Duodenal mucosa (tissue), 2 donors: ENCODE results near the gene ACVR1.
"Not testable (repeated sequence)": the region's sequence is repeated elsewhere in the genome, so short reads cannot be mapped to it uniquely, and the experiment has no call there.

Experiments used
- H3K27ac ChIP-seq: one replicate; pipeline ENCODE4 v1.7.0; 2013; ENCODE audit warnings: low read depth, low read length
- H3K27me3 ChIP-seq, 2 donors: one replicate each; pipeline ENCODE4 v1.7.0; 2013; ENCODE audit warnings: low read length in 2 of 2, control low read depth in 1 of 2; ENCODE audit not compliant: insufficient read depth in 2 of 2, control insufficient read depth in 1 of 2
- H3K36me3 ChIP-seq, 2 donors: one replicate each; pipeline ENCODE4 v1.7.0; 2013; ENCODE audit warnings: low read length in 2 of 2, control low read depth in 1 of 2; ENCODE audit not compliant: insufficient read depth in 2 of 2, control insufficient read depth in 1 of 2
- H3K4me1 ChIP-seq, 2 donors: one replicate each; pipeline ENCODE4 v1.7.0; 2013; ENCODE audit warnings: low read length in 2 of 2, control low read depth in 1 of 2; ENCODE audit not compliant: insufficient read depth in 2 of 2, control insufficient read depth in 1 of 2
- H3K4me3 ChIP-seq, 2 donors: one replicate each; pipeline ENCODE4 v1.7.0; 2013; ENCODE audit warnings: low read length in 2 of 2, low read depth in 1 of 2
- H3K9ac ChIP-seq, 2 donors: one replicate each; pipeline ENCODE4 v1.7.0; 2013; ENCODE audit warnings: low read length in 2 of 2, low read depth in 1 of 2
- H3K9me3 ChIP-seq, 2 donors: one replicate each; pipeline ENCODE4 v1.7.0; 2013; ENCODE audit warnings: low read length in 2 of 2, control low read depth in 1 of 2; ENCODE audit not compliant: control insufficient read depth in 1 of 2

Gene ACVR1

GRCh38 chr2:157756447-157756846 is 119.7 kb downstream of the ACVR1 start:
- Histone ChIP-seq H3K36me3 (peaks cover 14 to 33% of the 10 kb centered on the region in 2 donors), H3K9me3 (peaks cover 4 to 14% of the 10 kb centered on the region in 2 donors)
- not testable (repeated sequence) for H3K27me3 ChIP-seq, H3K27ac ChIP-seq, H3K4me1 ChIP-seq, H3K9ac ChIP-seq, H3K4me3 ChIP-seq

GRCh38 chr2:157751462-157752058 is 124.6 kb downstream of the ACVR1 start:
- H3K4me1 ChIP-seq = no peaks in the 10 kb centered on the region
- no peaks in the 10 kb centered on the region for H3K27me3 ChIP-seq
- no peak overlapping the region for H3K9ac ChIP-seq
- peaks cover 15 to 31% of the 10 kb centered on the region in 2 donors for H3K36me3 ChIP-seq
- peaks cover 0 to 8% of the 10 kb centered on the region in 2 donors for H3K9me3 ChIP-seq
- no peak overlapping the region for H3K4me3 ChIP-seq
- no peak overlapping the region for H3K27ac ChIP-seq

GRCh38 chr2:157749684-157750083 is 126.4 kb downstream of the ACVR1 start:
- H3K27me3 ChIP-seq = no peaks in the 10 kb centered on the region
- H3K4me1 ChIP-seq = no peaks in the 10 kb centered on the region
- H3K27ac ChIP-seq = no peak overlapping the region

DNA sequence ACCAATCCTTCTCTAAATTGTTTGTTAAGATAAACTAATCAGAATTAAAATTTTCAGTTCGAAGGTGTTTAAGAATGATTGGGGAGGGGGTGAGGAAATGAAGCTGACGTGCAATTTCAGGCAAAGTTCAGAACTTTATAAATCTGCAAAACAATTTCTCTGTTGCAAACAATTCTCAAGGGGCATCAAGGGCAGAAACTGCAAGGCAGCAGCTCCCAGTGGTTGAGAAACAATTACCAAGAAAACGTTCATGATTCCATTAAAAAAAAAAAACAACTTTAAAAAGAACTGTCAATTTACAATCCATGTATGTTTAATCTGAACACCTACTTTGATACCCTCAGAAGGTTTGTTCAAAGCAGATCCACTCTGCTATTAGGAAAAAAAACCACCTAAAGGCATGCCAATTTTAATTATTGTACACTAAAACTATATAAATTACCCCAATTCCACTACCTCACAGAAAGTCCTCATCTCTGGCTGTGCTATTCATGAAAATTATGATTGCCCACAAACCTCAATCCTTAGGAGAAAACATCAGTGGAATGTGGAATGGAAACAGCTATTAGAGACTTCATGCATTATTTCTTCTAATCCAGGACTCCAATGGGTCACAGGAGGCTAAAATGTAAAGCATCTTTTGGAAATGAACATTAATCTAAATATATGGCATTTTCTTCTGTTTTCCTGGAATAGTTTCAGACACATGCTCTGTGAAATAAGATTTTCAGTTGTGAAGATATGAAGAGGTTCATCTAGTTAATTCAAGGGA is 127.6 kb downstream of the ACVR1 start:
- Histone ChIP-seq H3K36me3 (peaks cover 7 to 26% of the 10 kb centered on the region in 2 donors), H3K9me3 (no peaks in the 10 kb centered on the region), H3K4me3 (no peak overlapping the region), H3K27me3 (no peaks in the 10 kb centered on the region), H3K27ac (no peak overlapping the region), H3K4me1 (no peaks in the 10 kb centered on the region), H3K9ac (no peak overlapping the region)

More at GRCh38 chr2:157749684-157750083, 126.4 kb downstream of the ACVR1 start:
- H3K4me3 ChIP-seq = no peak overlapping the region
- H3K36me3 ChIP-seq = peaks cover 7 to 24% of the 10 kb centered on the region in 2 donors
- no peaks in the 10 kb centered on the region for H3K9me3 ChIP-seq
- H3K9ac ChIP-seq = no peak overlapping the region

DNA sequence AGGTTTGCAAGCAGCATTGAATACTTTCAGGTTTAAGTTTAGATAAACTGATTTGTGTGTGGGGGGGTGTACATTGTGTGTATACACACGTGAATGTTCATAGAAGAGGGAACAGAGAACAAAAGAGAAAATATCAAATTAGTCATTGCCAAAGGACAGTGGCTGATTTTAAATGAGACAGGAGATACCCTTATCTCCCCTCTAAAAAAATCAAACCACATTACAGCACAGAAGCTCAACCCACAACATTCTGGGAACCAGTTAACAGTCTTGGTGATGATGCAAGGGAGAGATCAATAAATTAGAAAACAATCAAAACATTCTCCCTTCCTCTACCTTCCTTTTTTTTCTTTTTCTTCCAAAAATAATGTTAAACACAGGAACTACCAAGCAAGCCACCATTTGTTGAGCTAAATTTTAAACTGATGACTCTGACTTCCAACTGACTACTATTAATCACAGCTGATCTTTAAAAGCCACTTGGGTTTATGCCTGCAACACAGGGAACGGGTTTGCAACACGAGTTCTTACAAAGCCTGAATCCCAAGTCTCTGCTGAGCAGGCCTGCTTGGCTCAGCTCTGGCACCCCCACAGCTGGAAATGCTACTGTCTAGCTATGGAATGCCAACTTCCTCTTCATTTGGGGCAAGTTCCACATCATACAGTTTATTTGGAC is 128.3 kb downstream of the ACVR1 start:
- Histone ChIP-seq H3K9ac (no peak overlapping the region), H3K4me3 (no peak overlapping the region), H3K9me3 (no peaks in the 10 kb centered on the region), H3K27ac (no peak overlapping the region), H3K27me3 (no peaks in the 10 kb centered on the region), H3K4me1 (no peaks in the 10 kb centered on the region), H3K36me3 (peaks cover 7 to 26% of the 10 kb centered on the region in 2 donors)

- H3K36me3 ChIP-seq = peaks cover 7 to 26% of the 10 kb centered on the region in 2 donors
- H3K27ac ChIP-seq = no peak overlapping the region
- no peak overlapping the region for H3K9ac ChIP-seq
- no peak overlapping the region for H3K4me3 ChIP-seq
- H3K9me3 ChIP-seq = no peaks in the 10 kb centered on the region
- no peaks in the 10 kb centered on the region for H3K27me3 ChIP-seq
- no peaks in the 10 kb centered on the region for H3K4me1 ChIP-seq
These were observed 128.8 kb downstream of the ACVR1 start for GRCh38 chr2:157747280-157747679.

DNA sequence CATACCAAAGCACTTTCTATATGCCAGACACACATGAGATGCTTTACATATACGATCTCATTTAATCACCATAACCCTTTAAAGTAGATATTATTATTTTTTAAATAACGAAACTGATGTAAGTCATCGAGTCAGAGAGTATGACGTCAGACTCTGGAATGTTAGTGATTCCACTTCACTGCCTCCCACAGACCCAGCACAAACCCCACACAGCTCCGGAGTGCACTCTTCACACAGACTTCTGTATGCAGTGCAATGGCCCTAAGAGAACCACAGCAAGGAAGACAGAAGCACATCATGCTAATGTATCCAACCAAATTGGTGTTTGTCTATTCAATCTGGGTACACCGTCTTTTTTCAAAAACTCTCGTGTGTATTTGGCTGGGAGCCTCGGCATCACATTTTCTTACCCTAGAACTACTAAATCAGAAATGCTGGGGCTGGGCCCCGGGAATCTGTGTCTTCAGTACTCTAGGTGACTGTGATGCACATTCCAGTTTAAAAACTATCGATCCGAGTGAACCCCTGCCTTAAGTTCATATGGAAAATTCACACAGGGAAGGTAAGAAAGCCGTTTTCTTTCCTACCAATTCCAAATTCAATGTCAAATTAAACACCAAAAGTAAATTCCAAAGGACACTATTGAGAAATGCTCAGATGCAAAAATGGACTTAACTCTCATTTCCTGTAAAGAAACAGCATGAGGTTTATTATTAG is 129.7 kb downstream of the ACVR1 start:
- H3K4me1 ChIP-seq = no peaks in the 10 kb centered on the region
- H3K9me3 ChIP-seq = no peaks in the 10 kb centered on the region
- H3K9ac ChIP-seq = no peak overlapping the region
- H3K27ac ChIP-seq = no peak overlapping the region
- H3K4me3 ChIP-seq = no peak overlapping the region
- peaks cover 7 to 26% of the 10 kb centered on the region in 2 donors for H3K36me3 ChIP-seq
- no peaks in the 10 kb centered on the region for H3K27me3 ChIP-seq

- no peaks in the 10 kb centered on the region for H3K4me1 ChIP-seq
- no peaks in the 10 kb centered on the region for H3K9me3 ChIP-seq
- H3K36me3 ChIP-seq = peaks cover 2 to 12% of the 10 kb centered on the region in 2 donors
- H3K4me3 ChIP-seq = no peak overlapping the region
- H3K27me3 ChIP-seq = no peaks in the 10 kb centered on the region
- no peak overlapping the region for H3K9ac ChIP-seq
- no peak overlapping the region for H3K27ac ChIP-seq
These were observed 131.5 kb downstream of the ACVR1 start for GRCh38 chr2:157744571-157745076.

DNA sequence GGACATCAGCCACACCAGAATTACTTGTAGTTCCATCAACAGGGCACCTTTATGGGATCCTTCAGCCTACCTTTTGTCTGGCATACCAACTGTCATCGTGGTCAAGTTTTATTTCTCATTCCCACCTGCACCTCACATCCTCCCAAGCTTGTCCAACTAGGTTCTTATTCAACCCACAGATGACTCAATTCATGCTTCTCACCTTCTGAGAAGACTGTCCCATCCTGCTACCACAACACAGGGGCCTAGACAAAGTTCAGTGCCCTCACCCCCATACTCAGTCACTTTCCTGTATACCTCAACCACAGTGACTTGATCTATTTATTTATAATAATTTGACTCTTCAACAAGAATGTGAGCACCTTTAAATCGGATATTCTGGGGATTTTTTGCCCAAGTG is 133.1 kb downstream of the ACVR1 start:
- Histone ChIP-seq H3K27me3 (no peaks in the 10 kb centered on the region), H3K36me3 (peaks cover 0 to 10% of the 10 kb centered on the region in 2 donors), H3K9ac (no peak overlapping the region), H3K27ac (no peak overlapping the region), H3K9me3 (no peaks in the 10 kb centered on the region), H3K4me3 (no peak overlapping the region), H3K4me1 (no peaks in the 10 kb centered on the region)
